ENCODE results near the gene NTM. TPM values are rescaled to one million over a fixed set of nuclear protein-coding genes. Genes with fewer than 3 reads are reported as not detected.

Gene NTM
- total RNA-seq, 1 experiment from 2014 or later = not detected

DNA sequence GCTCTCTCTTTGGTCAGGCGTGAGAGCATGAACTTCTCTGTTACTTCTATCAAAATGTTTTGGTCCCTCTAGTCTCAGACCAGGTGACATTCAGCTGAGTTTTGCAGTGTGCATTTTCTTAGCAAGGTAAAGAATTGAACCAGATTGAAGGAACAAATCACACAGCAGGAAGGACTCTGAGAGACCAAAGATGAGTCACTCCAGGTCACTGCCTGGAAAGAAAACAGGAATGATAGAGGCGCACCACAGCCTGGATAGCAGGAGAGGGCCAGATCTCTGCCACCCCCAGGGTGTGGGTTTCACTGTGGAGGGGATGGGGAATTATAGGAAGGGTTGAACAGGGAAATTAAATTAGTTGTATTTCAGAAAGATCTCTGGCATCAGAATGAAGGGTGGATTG, 788.3 kb downstream of the NTM start:
- Histone ChIP-seq H3K79me2 (ENCODE audit: insufficient read depth, low read length) (no peaks in the 10 kb centered on the region), H3K27ac (ENCODE audit: low read depth, low read length) (no peak overlapping the region), H2AFZ (ENCODE audit: low read depth, low read length, poor library complexity, severe bottlenecking) (no peak overlapping the region), H3K4me1 (ENCODE audit: control insufficient read depth in 1 of 2, insufficient read depth in 2 of 2, low read length in 2 of 2) (no peaks in the 10 kb centered on the region), H3K4me3 (replicated peaks in 1 of 2; ENCODE audit: low read depth in 1 of 2, low read length in 2 of 2) (no peak overlapping the region), H3K9ac (ENCODE audit: low read length) (no peak overlapping the region), H3K9me2 (ENCODE audit: insufficient read depth) (no peaks in the 10 kb centered on the region), H3K36me3 (ENCODE audit: control insufficient read depth in 1 of 2, insufficient read depth in 2 of 2, low read length in 2 of 2) (no peaks in the 10 kb centered on the region), H3K9me3 (ENCODE audit: control insufficient read depth in 1 of 2, insufficient read depth in 1 of 2, low read depth in 1 of 2, low read length in 2 of 2) (peaks cover 0 to 20% of the 10 kb centered on the region in 2 experiments; a peak in 2 of 4 replicates), H3K27me3 (ENCODE audit: insufficient read depth, low read length) (no peaks in the 10 kb centered on the region), H4K20me1 (ENCODE audit: insufficient read depth) (no peaks in the 10 kb centered on the region), H3K4me2 (ENCODE audit: low read length) (no peak overlapping the region)
- TF ChIP-seq EZH2phosphoT487 (IDR thresholded peaks at IDR 0.05; ENCODE audit: borderline replicate concordance) (no peak), CBX3 (IDR thresholded peaks at IDR 0.05; ENCODE audit: low read depth) (no peak), ZNF274 (IDR thresholded peaks at IDR 0.05; ENCODE audit: low read depth, low read length) (no peak), JUND (IDR thresholded peaks at IDR 0.05) (no peak), POLR2AphosphoS5 (IDR thresholded peaks at IDR 0.05; ENCODE audit: low read depth, low read length) (no peak), YY1 (IDR thresholded peaks at IDR 0.05; ENCODE audit: extremely low read depth, insufficient replicate concordance, low read depth, low read length) (no peak), EZH2 (IDR thresholded peaks at IDR 0.05) (no peak), FOSL1 (IDR thresholded peaks at IDR 0.05; ENCODE audit: low read depth) (no peak), ZBTB33 (IDR thresholded peaks at IDR 0.05; ENCODE audit: extremely low read depth, insufficient replicate concordance, low read length) (no peak), EGR1 (IDR thresholded peaks at IDR 0.05; ENCODE audit: low read depth) (no peak)
- TF ChIP-seq, protein P1, sequence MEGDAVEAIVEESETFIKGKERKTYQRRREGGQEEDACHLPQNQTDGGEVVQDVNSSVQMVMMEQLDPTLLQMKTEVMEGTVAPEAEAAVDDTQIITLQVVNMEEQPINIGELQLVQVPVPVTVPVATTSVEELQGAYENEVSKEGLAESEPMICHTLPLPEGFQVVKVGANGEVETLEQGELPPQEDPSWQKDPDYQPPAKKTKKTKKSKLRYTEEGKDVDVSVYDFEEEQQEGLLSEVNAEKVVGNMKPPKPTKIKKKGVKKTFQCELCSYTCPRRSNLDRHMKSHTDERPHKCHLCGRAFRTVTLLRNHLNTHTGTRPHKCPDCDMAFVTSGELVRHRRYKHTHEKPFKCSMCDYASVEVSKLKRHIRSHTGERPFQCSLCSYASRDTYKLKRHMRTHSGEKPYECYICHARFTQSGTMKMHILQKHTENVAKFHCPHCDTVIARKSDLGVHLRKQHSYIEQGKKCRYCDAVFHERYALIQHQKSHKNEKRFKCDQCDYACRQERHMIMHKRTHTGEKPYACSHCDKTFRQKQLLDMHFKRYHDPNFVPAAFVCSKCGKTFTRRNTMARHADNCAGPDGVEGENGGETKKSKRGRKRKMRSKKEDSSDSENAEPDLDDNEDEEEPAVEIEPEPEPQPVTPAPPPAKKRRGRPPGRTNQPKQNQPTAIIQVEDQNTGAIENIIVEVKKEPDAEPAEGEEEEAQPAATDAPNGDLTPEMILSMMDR (IDR thresholded peaks at IDR 0.05 in 2 of 3, conservative IDR thresholded peaks at IDR 0.05 in 1 of 3; ENCODE audit: borderline replicate concordance in 1 of 3, insufficient read depth in 1 of 3, low read depth in 2 of 3, low read length in 2 of 3) = no peak
- DNase-seq (ENCODE audit: low read depth, low spot score) (no peak), ATAC-seq (no peak)
- RAD21 ChIA-PET (ENCODE audit: low non-redundant PET in 1 of 2, low total read pairs in 2 of 2, uncharacterized antibody in 2 of 2, unreplicated experiment in 2 of 2) = no interaction called here
- intact Hi-C loops (cut with micrococcal nuclease) = no loop called here
- no TSS peak for BruUV-seq (replicated peaks)
- POLR2A ChIA-PET = no interaction called here
- CTCF ChIA-PET = no interaction called here

Measured in HCT116 (cell line).